Measurements from ENCODE around the gene CC2D2A.

CC2D2A gene

DNA sequence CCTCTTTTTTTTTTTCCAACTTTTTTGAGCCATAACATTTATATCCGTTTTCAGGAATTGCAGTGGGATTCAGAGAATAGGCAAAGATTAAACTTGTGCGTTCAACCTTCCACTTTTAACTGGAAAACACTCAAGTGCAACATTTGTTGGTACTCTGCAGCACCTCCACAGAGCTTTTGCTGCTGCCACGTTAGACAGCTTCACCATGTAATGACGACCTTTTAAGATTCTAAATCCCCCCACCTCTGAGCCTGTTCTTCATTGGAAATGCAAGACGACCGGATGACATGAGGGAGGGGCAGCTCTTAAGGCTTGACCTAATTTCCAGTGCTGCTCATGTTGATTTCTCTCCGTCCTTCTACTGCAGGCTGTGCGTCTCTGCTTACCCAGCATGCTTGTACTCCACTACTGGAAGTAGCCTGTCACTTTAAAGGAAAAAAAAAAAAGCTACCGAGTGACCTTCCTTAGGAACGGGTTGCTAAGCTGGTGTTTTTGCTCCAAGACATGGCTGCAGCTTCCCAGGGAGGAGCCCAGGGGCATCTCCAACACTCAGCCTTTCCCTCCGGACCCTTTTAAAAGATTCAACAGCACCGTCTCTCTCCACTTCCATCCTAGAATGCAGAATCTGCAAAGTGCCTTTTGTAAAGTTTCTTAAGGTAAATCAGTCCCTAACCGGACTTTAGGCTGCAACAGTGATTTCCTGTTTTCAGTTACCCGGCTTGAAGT lies at the start of gene CC2D2A:
Gene CC2D2A, plus strand, starts transcription at position 481 of the 726 bp plus-strand sequence. CDS start 6,051 bp downstream, outside the sequence.
- DNase-seq (ENCODE audit: low spot score): no peak
- TF ChIP-seq CTCF (IDR thresholded peaks at IDR 0.05; ENCODE audit: extremely low read depth, insufficient read depth, missing control alignments): no peak
- in situ Hi-C loops (cut with MboI; ENCODE audit: low pct_unique_long_range_greater_than_20kb, low sequenced_read_pairs, unreplicated experiment): loop anchor here (25.0 kb wide), 1 partner anchor 232 kb away; no protein-coding TSS in a partner anchor

DNA sequence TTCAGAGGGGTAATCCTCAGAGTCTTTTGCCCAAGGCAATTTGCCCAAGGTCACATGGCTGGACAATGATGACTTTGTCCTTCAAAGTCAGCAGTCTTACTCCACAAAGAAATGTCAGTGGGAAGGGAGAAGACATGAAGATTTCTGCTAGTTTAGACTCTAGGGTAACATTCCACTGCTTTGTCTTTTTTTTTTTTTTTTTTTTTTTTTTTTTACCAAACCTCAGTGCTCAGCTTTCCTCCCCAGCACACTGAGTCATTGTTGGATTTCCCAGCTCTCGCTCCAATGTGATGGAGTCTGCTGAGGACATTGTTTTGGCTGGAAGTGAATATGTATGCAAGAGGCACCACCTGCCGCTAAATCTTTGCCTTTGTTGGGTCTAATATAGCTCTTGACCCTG lies 49.0 kb upstream of the CC2D2A start:
- in situ Hi-C loops (cut with MboI; ENCODE audit: low pct_unique_long_range_greater_than_20kb, low sequenced_read_pairs, unreplicated experiment): no loop called here
- no peak for TF ChIP-seq CTCF (IDR thresholded peaks at IDR 0.05; ENCODE audit: extremely low read depth, insufficient read depth, missing control alignments)
- no peak for DNase-seq (ENCODE audit: low spot score)

GRCh38 chr4:15423285-15423711 lies 46.4 kb upstream of the CC2D2A start:
- no peak for TF ChIP-seq CTCF (IDR thresholded peaks at IDR 0.05; ENCODE audit: extremely low read depth, insufficient read depth, missing control alignments)
- no peak for DNase-seq (ENCODE audit: low spot score)
- in situ Hi-C loops (cut with MboI; ENCODE audit: low pct_unique_long_range_greater_than_20kb, low sequenced_read_pairs, unreplicated experiment): no loop called here

GRCh38 chr4:15425520-15425919 lies 44.2 kb upstream of the CC2D2A start:
- no peak for DNase-seq (ENCODE audit: low spot score)
- no peak for TF ChIP-seq CTCF (IDR thresholded peaks at IDR 0.05; ENCODE audit: extremely low read depth, insufficient read depth, missing control alignments)
- in situ Hi-C loops (cut with MboI; ENCODE audit: low pct_unique_long_range_greater_than_20kb, low sequenced_read_pairs, unreplicated experiment): no loop called here

GRCh38 chr4:15427161-15427560 lies 42.5 kb upstream of the CC2D2A start:
- in situ Hi-C loops (cut with MboI; ENCODE audit: low pct_unique_long_range_greater_than_20kb, low sequenced_read_pairs, unreplicated experiment): no loop called here
- DNase-seq (ENCODE audit: low spot score): no peak
- TF ChIP-seq CTCF (IDR thresholded peaks at IDR 0.05; ENCODE audit: extremely low read depth, insufficient read depth, missing control alignments): no peak

- TF ChIP-seq CTCF (IDR thresholded peaks at IDR 0.05; ENCODE audit: extremely low read depth, insufficient read depth, missing control alignments): no peak
- no peak for DNase-seq (ENCODE audit: low spot score)
- in situ Hi-C loops (cut with MboI; ENCODE audit: low pct_unique_long_range_greater_than_20kb, low sequenced_read_pairs, unreplicated experiment): no loop called here
Measured at GRCh38 chr4:15427701-15428100, 42.0 kb upstream of the CC2D2A start, which contains the start of gene C1QTNF7. Gene C1QTNF7 (plus strand): TSS chr4:15428033. CDS start chr4:15435744, 7,711 bp downstream.
